ENCODE results near the gene SFTPB.

The SFTPB gene

GRCh38 chr2:85621338-85621737, 46.7 kb downstream of the SFTPB start:
- no peak for TF ChIP-seq CTCF (IDR thresholded peaks at IDR 0.05)

- no peak for TF ChIP-seq CTCF (IDR thresholded peaks at IDR 0.05)
Measured at GRCh38 chr2:85619617-85620016, 48.4 kb downstream of the SFTPB start.

GRCh38 chr2:85615413-85615728, 52.6 kb downstream of the SFTPB start:
- no peak for TF ChIP-seq CTCF (IDR thresholded peaks at IDR 0.05)

GRCh38 chr2:85613717-85614515, 54.1 kb downstream of the SFTPB start:
- no peak for TF ChIP-seq CTCF (IDR thresholded peaks at IDR 0.05)

GRCh38 chr2:85611705-85612587, 56.1 kb downstream of the SFTPB start, which contains the start of gene C2orf68:
Gene C2orf68, minus strand, starts transcription at chr2:85612066. Its CDS starts 82 bp downstream, at chr2:85611984.
- TF ChIP-seq CTCF (IDR thresholded peaks at IDR 0.05) = no peak

- no peak for TF ChIP-seq CTCF (IDR thresholded peaks at IDR 0.05)
Measured at GRCh38 chr2:85611217-85611704, 56.7 kb downstream of the SFTPB start.

Data from LNCAP (cell line).